Activated naive CD4-positive, alpha-beta T cell treated with anti-CD3 and anti-CD28 coated beads, Interleukin-2, amount 10 ng/mL, durations not matched to agents 5 hours and 36 hours (primary cell): ENCODE measurements around the gene CASP1. TPM values are rescaled to one million over a fixed set of nuclear protein-coding genes. Genes with fewer than 3 reads are reported as not detected.

Experiments used
- total RNA-seq, 2 experiments: library from RNA; stranded (reverse); gene quantifications; one replicate each; pipeline ENCODE4 v1.2.3, GENCODE V29; 2021

The CASP1 gene
- 100 to 1,000 TPM in 1 of 2 experiments, 10 to 100 TPM in 1; 97.2 to 104 TPM for total RNA-seq

DNA sequence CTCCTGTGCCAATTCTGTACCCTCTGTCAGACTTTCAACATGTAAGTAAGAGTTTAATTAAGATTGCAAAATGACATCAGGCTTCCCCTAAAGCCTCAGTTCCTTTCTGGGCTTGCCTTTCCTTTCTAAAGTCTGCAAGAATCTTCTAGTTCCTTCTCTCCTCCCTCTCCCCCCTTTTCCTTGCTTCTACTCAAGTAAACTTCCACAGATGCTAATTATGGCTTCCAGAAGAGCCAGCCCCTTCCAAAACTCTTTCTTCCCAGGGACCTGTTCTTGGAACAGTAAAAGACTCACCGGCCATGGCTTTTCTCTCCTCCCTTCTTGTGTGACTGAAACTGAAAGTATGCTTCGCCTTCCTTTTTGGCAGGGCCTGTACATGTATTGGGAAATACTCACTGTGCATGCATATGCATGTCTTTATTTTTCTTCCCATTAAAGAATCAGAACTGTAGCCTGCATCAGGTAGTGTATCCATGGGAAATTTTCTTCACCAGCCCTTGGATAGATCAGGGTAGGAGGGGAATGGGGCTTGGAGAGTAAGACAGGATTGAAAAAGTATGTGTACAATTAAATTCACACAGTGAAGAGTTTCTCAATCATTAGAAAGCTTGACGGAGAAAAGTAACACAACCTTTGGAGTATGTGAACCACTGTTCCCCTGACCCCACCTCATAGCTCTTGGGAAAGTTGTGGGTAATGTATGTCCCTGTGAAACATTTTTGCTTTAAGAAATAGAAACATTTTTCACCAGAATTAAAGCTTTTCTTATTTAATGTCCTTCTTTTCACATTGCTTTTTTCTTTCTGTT is at the start of gene CASP1:
Gene CASP1, minus strand, starts transcription at position 332 of the 808 bp plus-strand sequence. Its CDS starts 31 bp downstream, at position 301.

DNA sequence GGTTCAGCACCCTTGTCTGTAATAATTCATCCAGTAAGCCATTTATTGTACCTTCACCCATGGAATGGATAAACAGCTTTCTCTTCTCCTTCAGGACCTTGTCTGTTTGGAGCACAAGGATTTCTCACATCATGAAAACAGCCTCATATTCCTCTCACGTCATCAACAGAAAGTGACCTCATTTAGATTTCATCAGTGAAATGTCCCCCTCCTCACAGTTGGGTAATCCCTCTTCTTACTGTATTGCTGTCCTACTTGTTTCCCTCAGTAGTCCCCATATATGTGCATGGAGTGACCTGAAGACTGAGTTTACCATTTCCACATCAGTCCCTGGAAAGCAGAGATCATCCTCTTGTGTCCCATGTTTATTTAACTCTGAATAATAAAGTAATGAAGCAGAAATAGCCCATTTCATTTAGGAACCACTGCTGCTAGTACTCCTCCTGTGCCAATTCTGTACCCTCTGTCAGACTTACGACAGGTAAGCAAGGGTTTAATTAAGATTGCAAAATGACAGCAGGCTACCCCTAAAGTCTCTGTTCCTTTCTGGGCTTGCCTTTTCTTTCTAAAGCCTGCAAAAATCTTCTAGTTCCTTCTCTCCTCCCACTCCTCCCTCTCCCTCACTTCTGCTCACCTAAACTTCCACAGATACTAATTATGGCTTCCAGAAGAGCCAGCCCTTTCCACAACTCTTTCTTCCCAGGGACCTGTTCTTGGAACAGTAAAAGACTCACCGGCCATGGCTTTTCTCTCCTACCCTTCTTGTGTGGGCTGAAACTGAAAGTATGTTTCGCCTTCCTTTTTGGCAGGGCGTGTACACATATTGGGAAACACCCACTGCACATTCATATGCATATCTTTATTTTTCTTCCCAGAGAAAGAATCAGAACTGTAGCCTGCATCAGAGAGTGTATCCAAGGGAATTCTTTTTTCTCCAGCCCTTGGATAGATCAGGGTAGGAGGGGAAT is 9.9 kb upstream of the CASP1 start, which contains the start of gene CARD16:
Gene CARD16, minus strand, starts transcription at position 779 of the 968 bp plus-strand sequence. Its CDS starts 38 bp downstream, at position 741.

DNA sequence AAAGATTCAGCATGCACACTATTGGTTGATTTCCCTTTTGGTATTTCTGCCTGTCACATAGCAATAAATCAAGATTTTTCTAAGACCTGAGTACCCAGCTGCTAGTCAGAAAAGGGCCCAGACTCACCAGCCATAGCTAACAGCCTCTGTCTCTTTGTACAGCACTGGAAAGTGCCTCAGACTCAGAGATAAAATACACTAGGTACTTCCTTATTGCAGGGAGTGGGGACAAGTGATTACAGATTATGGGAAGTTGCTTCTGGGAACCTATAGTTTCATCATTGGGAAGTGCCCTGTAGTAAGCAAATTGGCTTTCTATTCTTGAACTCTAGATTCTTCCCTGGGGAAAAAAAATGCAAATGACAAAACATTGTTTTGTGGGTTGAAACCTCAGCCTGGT is 11.9 kb downstream of the CASP1 start, which contains the start of gene CASP5:
Gene CASP5, minus strand, starts transcription at position 166 of the 400 bp plus-strand sequence. Its CDS starts 32 bp downstream, at position 134.

Other genes starting within 250 kb of the CASP1 start
- gene CASP12, start 136.7 kb downstream of the CASP1 start, total RNA-seq = not detected
- gene CASP4, start 66.6 kb downstream of the CASP1 start, total RNA-seq = 100 to 1,000 TPM; 159 to 166 TPM
- not detected for gene CASP5, start 12.0 kb downstream of the CASP1 start, total RNA-seq
- gene CARD16, start 10.2 kb upstream of the CASP1 start, total RNA-seq = 100 to 1,000 TPM; 101 to 102 TPM
- gene CARD18, start 104.6 kb upstream of the CASP1 start, total RNA-seq = not detected